K562 (cell line): ENCODE results near the gene ZNF544. TPM values are rescaled to one million over a fixed set of nuclear protein-coding genes. Genes with fewer than 3 reads are reported as not detected.

Source experiments
- BRF2 ChIP-seq: IDR thresholded peaks from 3 replicates; pipeline ENCODE4 v1.6.1; 2011; ENCODE audit warnings: borderline replicate concordance, mild to moderate bottlenecking; ENCODE audit not compliant: insufficient read length, insufficient read depth
- E2F5 ChIP-seq: sonication (generic); formaldehyde crosslinking; IDR thresholded peaks from 2 replicates; pipeline ENCODE4 v1.8.0; 2022; ENCODE audit warnings: mild to moderate bottlenecking, missing genetic modification reagents
- GTF2B ChIP-seq: IDR thresholded peaks from 2 replicates; pipeline ENCODE4 v1.6.1; 2011; ENCODE audit not compliant: insufficient read length; ENCODE audit errors: extremely low read depth
- HDGF ChIP-seq: fragments of 450-650 bp; IDR thresholded peaks from 2 replicates; pipeline ENCODE4 v1.6.1; 2016
- JUN ChIP-seq, 2 experiments: sonication (generic) in 1 of 2; formaldehyde crosslinking in 1 of 2; IDR thresholded peaks; 2 replicates each; pipeline versions ENCODE4 v1.6.1 to v1.8.0; 2012 to 2022; ENCODE audit warnings: borderline replicate concordance in 2 of 2, mild to moderate bottlenecking in 2 of 2, improper control_type of control experiment in 1 of 2, low read depth in 1 of 2, low read length in 1 of 2, missing genetic modification reagents in 1 of 2
- KDM5B ChIP-seq: fragments of 200-600 bp; sonication (generic); IDR thresholded peaks from 2 replicates; pipeline ENCODE4 v1.6.1; 2012; ENCODE audit warnings: low read depth, mild to moderate bottlenecking, moderate library complexity, low read length, control low read depth, inconsistent platforms; ENCODE audit not compliant: insufficient replicate concordance
- MECOM ChIP-seq: fragments of 250-450 bp; sonication (Bioruptor Pico); IDR thresholded peaks from 2 replicates; pipeline ENCODE4 v1.8.0; 2022; ENCODE audit warnings: inconsistent platforms
- NCOA4 ChIP-seq: fragments of 450-650 bp; IDR thresholded peaks from 2 replicates; pipeline ENCODE4 v1.6.1; 2018; ENCODE audit warnings: mild to moderate bottlenecking; ENCODE audit not compliant: partially characterized antibody
- NR3C1 ChIP-seq: sonication (generic); formaldehyde crosslinking; IDR thresholded peaks from 2 replicates; pipeline ENCODE4 v1.8.1; 2022; ENCODE audit warnings: missing genetic modification reagents
- RBM17 ChIP-seq: fragments of 200-400 bp; formaldehyde crosslinking; IDR thresholded peaks from 2 replicates; pipeline ENCODE4 v1.6.1; 2017; ENCODE audit warnings: low read depth, mild to moderate bottlenecking, low read length, borderline replicate concordance
- RNF219 ChIP-seq: fragments of 250-450 bp; sonication (Bioruptor Pico); IDR thresholded peaks from 2 replicates; pipeline ENCODE4 v1.5.0; 2022; ENCODE audit warnings: mild to moderate bottlenecking
- SETDB1 ChIP-seq: IDR thresholded peaks from one replicate; pipeline ENCODE4 v1.6.1; 2012; ENCODE audit warnings: low read length, control low read depth, inconsistent platforms
- SMAD3 ChIP-seq: fragments of 450-650 bp; formaldehyde crosslinking; conservative IDR thresholded peaks from 2 replicates; pipeline ENCODE4 v1.4.0; 2020; ENCODE audit warnings: mild to moderate bottlenecking
- SMARCC2 ChIP-seq: fragments of 450-650 bp; IDR thresholded peaks from 2 replicates; pipeline ENCODE4 v1.6.1; 2017; ENCODE audit warnings: antibody characterized with exemption, moderate library complexity, mild to moderate bottlenecking, low read depth
- UBTF ChIP-seq, 2 experiments: IDR thresholded peaks; 2 replicates each; pipeline ENCODE4 v1.6.1; 2012; ENCODE audit warnings: improper control_type of control experiment in 2 of 2, low read depth in 2 of 2, low read length in 2 of 2, borderline replicate concordance in 1 of 2
- ZKSCAN1 ChIP-seq: fragments of 150-350 bp; IDR thresholded peaks from 2 replicates; pipeline ENCODE4 v1.6.1; 2016; ENCODE audit warnings: low read depth, low read length
- ZNF134 ChIP-seq: fragments of 250-450 bp; sonication (Bioruptor Pico); conservative IDR thresholded peaks from 2 replicates; pipeline ENCODE4 v1.4.0; 2020
- ZNF212 ChIP-seq: fragments of 450-650 bp; formaldehyde crosslinking; IDR thresholded peaks from 2 replicates; pipeline ENCODE4 v1.4.0; 2020; ENCODE audit warnings: mild to moderate bottlenecking
- ZNF75A ChIP-seq: fragments of 450-650 bp; formaldehyde crosslinking; IDR thresholded peaks from 2 replicates; pipeline ENCODE4 v1.4.0; 2020; ENCODE audit warnings: mild to moderate bottlenecking
- polyA plus RNA-seq, 8 experiments: library from polyadenylated mRNA; depleted of rRNA in 4 of 8; stranded (reverse) in 5 of 8; unstranded in 3 of 8; fragments of >200 nt; fragmentation: Nextera tagmentation in 2 of 8; fragmentation: Illumina TruSeq in 1 of 8; extraction: Ambion mirVana in 2 of 8; extraction: Trizol in 1 of 8; gene quantifications; 2 replicates each; pipeline versions ENCODE4 v1.2.1 to v1.2.3, GENCODE V29; 2011 to 2014; ENCODE audit warnings: inconsistent platforms in 1 of 8, missing spikeins in 1 of 8
- total RNA-seq, 7 experiments: library from RNA; depleted of rRNA in 6 of 7; stranded (reverse); fragments of >200 nt in 6 of 7; fragmentation: Illumina TruSeq in 2 of 7; extraction: Trizol in 2 of 7; gene quantifications; 2 replicates each; pipeline versions ENCODE4 v1.2.1 to v1.2.3, GENCODE V29; 2011 to 2021; ENCODE audit warnings: low replicate concordance in 1 of 7

ZNF544 gene
- total and polyA plus RNA-seq, 9 of the 15 experiments (the other 6 are each of a cell fraction or from before 2014, with no cell fraction given), result 23.6 to 59.0 (median 41.4) TPM

GRCh38 chr19:58182989-58183816 lies 45.5 kb upstream of the ZNF544 start, which contains the start of gene ZNF274 (continued):
- TF ChIP-seq UBTF (IDR thresholded peaks at IDR 0.05; ENCODE audit: borderline replicate concordance in 1 of 2, low read depth in 2 of 2, low read length in 2 of 2) (0 out of 4 replicates have a peak, but pooled peaks of 1 of the 2 experiments have one; percentile 45), ZKSCAN1 (no peak), ZNF212 (no peak), ZNF134 (CRISPR knock-in tag) (no peak), GTF2B (no peak), JUN (IDR thresholded peaks at IDR 0.05; ENCODE audit: borderline replicate concordance, low read depth, low read length) (peak; percentile 87), JUN (CRISPR knock-in tag; IDR thresholded peaks at IDR 0.05; ENCODE audit: borderline replicate concordance) (no peak), BRF2 (no peak), NCOA4 (peak; percentile 71), SMAD3 (CRISPR knock-in tag) (no peak), RBM17 (no peak), NR3C1 (CRISPR knock-in tag) (no peak; the same call in 1 of the 2 replicates), KDM5B (peak; percentile 79), ZNF75A (CRISPR knock-in tag) (no peak), RNF219 (CRISPR knock-in tag) (no peak), MECOM (CRISPR knock-in tag) (no peak), SMARCC2 (no peak), E2F5 (CRISPR knock-in tag) (peak; percentile 92; the same call in 1 of the 2 replicates), SETDB1 (no peak), HDGF (no peak)
